Measurements from ENCODE around the gene HDAC1. TPM values are rescaled to one million over a fixed set of nuclear protein-coding genes. Genes with fewer than 3 reads are reported as not detected.

Gene HDAC1
- total RNA-seq, 2 experiments from 2014 or later = 259 to 263 TPM

DNA sequence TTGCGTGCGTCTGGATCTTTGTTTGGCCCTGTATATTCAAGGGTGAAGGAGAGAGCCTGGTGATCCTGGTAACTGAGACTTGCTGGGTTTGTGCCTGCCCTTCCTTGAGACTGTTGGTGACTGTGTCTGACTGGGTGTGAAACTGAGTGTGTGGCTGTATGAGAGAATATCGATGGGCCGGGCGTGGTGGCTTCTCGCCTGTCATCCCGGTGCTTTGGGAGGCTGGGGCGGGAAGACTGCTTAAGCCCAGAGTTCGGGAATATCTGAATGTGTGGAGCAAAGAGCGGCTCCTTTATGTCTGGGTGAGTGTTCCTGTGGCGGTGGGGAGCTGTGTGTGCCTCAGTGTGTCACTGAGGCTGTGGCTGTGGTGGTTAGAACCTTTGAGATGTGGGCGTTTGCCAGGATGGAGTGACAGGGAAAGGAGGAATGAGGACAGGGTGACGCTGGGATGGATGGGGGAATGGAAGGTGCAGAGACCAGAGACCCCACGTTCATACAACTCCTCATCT lies 46.8 kb downstream of the HDAC1 start:
- peaks cover 35% of the 10 kb centered on the region for H3K4me1 ChIP-seq (ENCODE audit: insufficient read depth, low read length, poor library complexity, severe bottlenecking)

DNA sequence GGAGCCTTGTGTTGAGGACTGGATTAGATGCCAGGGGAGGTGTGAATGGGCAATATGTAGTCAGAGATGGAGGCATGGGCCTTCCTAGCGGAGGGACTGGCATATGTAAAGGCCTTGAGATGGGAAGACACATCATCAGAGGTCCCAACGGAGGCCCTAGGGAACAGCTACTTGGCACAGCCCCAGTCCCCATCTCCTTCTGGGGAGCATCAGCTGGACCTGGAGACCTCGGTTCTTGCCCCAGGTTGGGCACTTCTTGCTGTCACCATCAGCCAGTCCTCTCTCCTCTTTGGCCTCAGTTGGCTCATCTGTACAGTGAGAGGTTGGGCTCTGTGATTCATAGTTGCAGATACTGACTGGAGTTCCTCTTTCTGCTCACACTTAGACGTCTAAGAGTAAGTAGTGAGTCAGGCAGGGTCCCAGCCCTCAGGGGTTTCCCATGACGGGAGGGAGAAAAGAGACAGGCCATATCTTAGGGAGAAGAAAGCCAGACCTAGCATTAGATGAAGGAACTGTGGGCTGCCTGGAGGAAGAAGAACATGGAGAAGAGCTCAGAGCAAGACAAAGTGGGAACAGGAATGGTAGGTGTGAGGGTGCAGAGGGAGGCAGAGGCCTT lies 47.6 kb downstream of the HDAC1 start:
- intact Hi-C loops (cut with micrococcal nuclease; ENCODE audit: unreplicated experiment) = loop anchor here (5.0 kb wide), 2 partner anchors 73 to 478 kb away; partner anchors contain the start of genes S100PBP and YARS1
- ChIA-PET CTCF (ENCODE audit: unreplicated experiment) (no interaction called here), POLR2A (no interaction called here)
- Histone ChIP-seq H3K9me3 (ENCODE audit: low read length) (no peaks in the 10 kb centered on the region), H3K9me2 (ENCODE audit: insufficient read depth, low read length) (no peaks in the 10 kb centered on the region), H3K36me3 (ENCODE audit: insufficient read depth, low read length) (peaks cover 6% of the 10 kb centered on the region), H3K4me3 (ENCODE audit: low read depth, low read length, poor library complexity, severe bottlenecking) (no peak overlapping the region), H3K4me1 (ENCODE audit: insufficient read depth, low read length, poor library complexity, severe bottlenecking) (peaks cover 28% of the 10 kb centered on the region), H2AFZ (ENCODE audit: low read length) (no peak overlapping the region), H3K79me2 (ENCODE audit: insufficient read depth, low read depth, low read length) (peaks cover 9% of the 10 kb centered on the region), H3K27ac (ENCODE audit: low read depth, low read length, poor library complexity, severe bottlenecking) (no peak overlapping the region), H4K20me1 (ENCODE audit: insufficient read depth, low read length) (peaks cover 4% of the 10 kb centered on the region), H3K4me2 (ENCODE audit: low read length) (no peak overlapping the region)
- no peak for DNase-seq (ENCODE audit: low spot score)
- TF ChIP-seq, protein P1, sequence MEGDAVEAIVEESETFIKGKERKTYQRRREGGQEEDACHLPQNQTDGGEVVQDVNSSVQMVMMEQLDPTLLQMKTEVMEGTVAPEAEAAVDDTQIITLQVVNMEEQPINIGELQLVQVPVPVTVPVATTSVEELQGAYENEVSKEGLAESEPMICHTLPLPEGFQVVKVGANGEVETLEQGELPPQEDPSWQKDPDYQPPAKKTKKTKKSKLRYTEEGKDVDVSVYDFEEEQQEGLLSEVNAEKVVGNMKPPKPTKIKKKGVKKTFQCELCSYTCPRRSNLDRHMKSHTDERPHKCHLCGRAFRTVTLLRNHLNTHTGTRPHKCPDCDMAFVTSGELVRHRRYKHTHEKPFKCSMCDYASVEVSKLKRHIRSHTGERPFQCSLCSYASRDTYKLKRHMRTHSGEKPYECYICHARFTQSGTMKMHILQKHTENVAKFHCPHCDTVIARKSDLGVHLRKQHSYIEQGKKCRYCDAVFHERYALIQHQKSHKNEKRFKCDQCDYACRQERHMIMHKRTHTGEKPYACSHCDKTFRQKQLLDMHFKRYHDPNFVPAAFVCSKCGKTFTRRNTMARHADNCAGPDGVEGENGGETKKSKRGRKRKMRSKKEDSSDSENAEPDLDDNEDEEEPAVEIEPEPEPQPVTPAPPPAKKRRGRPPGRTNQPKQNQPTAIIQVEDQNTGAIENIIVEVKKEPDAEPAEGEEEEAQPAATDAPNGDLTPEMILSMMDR (conservative IDR thresholded peaks at IDR 0.05; ENCODE audit: low read length) = no peak
- no peak for TF ChIP-seq EZH2phosphoT487 (IDR thresholded peaks at IDR 0.05; ENCODE audit: borderline replicate concordance, low read depth, low read length)
- no TSS peak for BruUV-seq (replicated peaks)

More for the DNA sequence above, 46.8 kb downstream of the HDAC1 start:
- no peak for DNase-seq (ENCODE audit: low spot score)
- intact Hi-C loops (cut with micrococcal nuclease; ENCODE audit: unreplicated experiment) = loop anchor here (5.0 kb wide), 2 partner anchors 74 to 479 kb away; partner anchors contain the start of genes S100PBP and YARS1
- TF ChIP-seq EZH2phosphoT487 (IDR thresholded peaks at IDR 0.05; ENCODE audit: borderline replicate concordance, low read depth, low read length) = no peak
- TF ChIP-seq, protein P1 (conservative IDR thresholded peaks at IDR 0.05; ENCODE audit: low read length) = no peak
- no peak overlapping the region for H3K4me3 ChIP-seq (ENCODE audit: low read depth, low read length, poor library complexity, severe bottlenecking)
- no peak overlapping the region for H2AFZ ChIP-seq (ENCODE audit: low read length)
- POLR2A ChIA-PET = no interaction called here
- CTCF ChIA-PET (ENCODE audit: unreplicated experiment) = no interaction called here
- H3K27ac ChIP-seq (ENCODE audit: low read depth, low read length, poor library complexity, severe bottlenecking) = no peak overlapping the region
- H4K20me1 ChIP-seq (ENCODE audit: insufficient read depth, low read length) = peaks cover 10% of the 10 kb centered on the region
- no TSS peak for BruUV-seq (replicated peaks)
- no peaks in the 10 kb centered on the region for H3K9me2 ChIP-seq (ENCODE audit: insufficient read depth, low read length)
- H3K36me3 ChIP-seq (ENCODE audit: insufficient read depth, low read length) = peaks cover 14% of the 10 kb centered on the region
- H3K9me3 ChIP-seq (ENCODE audit: low read length) = no peaks in the 10 kb centered on the region
- H3K4me2 ChIP-seq (ENCODE audit: low read length) = peak overlapping the region; percentile 99; the same call in 1 of the 2 replicates
- H3K79me2 ChIP-seq (ENCODE audit: insufficient read depth, low read depth, low read length) = peaks cover 17% of the 10 kb centered on the region

DNA sequence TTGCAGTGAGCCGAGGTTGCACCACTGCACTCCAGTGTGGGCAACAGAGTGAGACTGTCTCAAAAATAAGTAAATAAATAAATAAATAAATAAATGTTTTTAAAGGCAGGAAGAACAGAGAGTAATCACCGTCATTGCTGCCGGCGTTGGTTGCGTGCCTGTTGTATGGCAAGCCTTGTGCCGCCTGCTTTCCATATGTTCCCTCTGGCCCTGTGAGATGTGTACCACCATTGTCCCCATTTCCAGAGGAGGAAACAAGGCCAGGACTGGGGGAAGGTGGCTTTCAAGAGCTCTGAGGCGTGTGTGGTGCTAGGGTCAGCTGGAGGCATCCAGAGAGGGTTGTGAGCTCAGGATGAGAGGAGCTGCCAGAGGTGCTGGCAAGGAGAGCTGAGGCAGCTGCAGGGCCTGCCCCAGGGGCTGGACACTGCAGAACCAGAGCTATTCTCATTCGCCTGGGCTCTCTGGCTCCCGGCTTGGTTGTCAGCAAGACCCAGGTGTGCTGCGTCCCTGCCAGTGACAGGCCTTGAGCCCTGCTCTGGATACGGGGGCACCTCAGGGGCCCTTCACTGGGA lies 49.4 kb downstream of the HDAC1 start:
- Histone ChIP-seq H3K9me2 (ENCODE audit: insufficient read depth, low read length) (no peaks in the 10 kb centered on the region), H3K36me3 (ENCODE audit: insufficient read depth, low read length) (no peaks in the 10 kb centered on the region), H3K79me2 (ENCODE audit: insufficient read depth, low read depth, low read length) (no peaks in the 10 kb centered on the region), H2AFZ (ENCODE audit: low read length) (no peak overlapping the region), H3K4me2 (ENCODE audit: low read length) (no peak overlapping the region), H3K27ac (ENCODE audit: low read depth, low read length, poor library complexity, severe bottlenecking) (no peak overlapping the region), H4K20me1 (ENCODE audit: insufficient read depth, low read length) (no peaks in the 10 kb centered on the region), H3K4me3 (ENCODE audit: low read depth, low read length, poor library complexity, severe bottlenecking) (no peak overlapping the region), H3K9me3 (ENCODE audit: low read length) (no peaks in the 10 kb centered on the region), H3K4me1 (ENCODE audit: insufficient read depth, low read length, poor library complexity, severe bottlenecking) (peaks cover 23% of the 10 kb centered on the region)
- intact Hi-C loops (cut with micrococcal nuclease; ENCODE audit: unreplicated experiment) = no loop called here
- ChIA-PET CTCF (ENCODE audit: unreplicated experiment) (no interaction called here), POLR2A (no interaction called here)
- no peak for TF ChIP-seq EZH2phosphoT487 (IDR thresholded peaks at IDR 0.05; ENCODE audit: borderline replicate concordance, low read depth, low read length)
- TF ChIP-seq, protein P1 (conservative IDR thresholded peaks at IDR 0.05; ENCODE audit: low read length) = no peak
- no peak for DNase-seq (ENCODE audit: low spot score)
- BruUV-seq (replicated peaks) = no TSS peak
